Mucosa of descending colon (tissue), 3 donors: ENCODE measurements around the gene SLC10A3. TPM values are rescaled to one million over a fixed set of nuclear protein-coding genes. Genes with fewer than 3 reads are reported as not detected.

Experiments used
- ATAC-seq: fragments of 200-7000 bp; cut with Tn5 transposase; one replicate; pipeline ENCODE4 v1.9.1; 2020; ENCODE audit warnings: mild to moderate bottlenecking, moderate library complexity
- DNase-seq, 3 donors: peaks; one replicate each; pipeline ENCODE4 v3.0.0-alpha.2; 2020
- H3K36me3 ChIP-seq: fragments of 200-600 bp; one replicate; pipeline ENCODE4 v1.8.0; 2021; ENCODE audit warnings: low read depth, mild to moderate bottlenecking
- H3K4me1 ChIP-seq: fragments of 200-600 bp; one replicate; pipeline ENCODE4 v1.8.0; 2021; ENCODE audit warnings: low read depth, mild to moderate bottlenecking
- H3K4me3 ChIP-seq: fragments of 200-600 bp; one replicate; pipeline ENCODE4 v1.8.0; 2021; ENCODE audit warnings: mild to moderate bottlenecking
- H3K9me3 ChIP-seq: fragments of 200-600 bp; one replicate; pipeline ENCODE4 v1.8.0; 2021; ENCODE audit warnings: mild to moderate bottlenecking
- CTCF ChIP-seq: fragments of 200-600 bp; IDR thresholded peaks from one replicate; pipeline ENCODE4 v1.8.0; 2022; ENCODE audit warnings: antibody characterized with exemption, mild to moderate bottlenecking
- intact Hi-C, 2 donors: fragments of 100-400 bp; cut with DNase I in 1 of 2; cut with micrococcal nuclease in 1 of 2; formaldehyde crosslinking; loops; one replicate each; pipeline versions ENCODE4 v1.11.0 to v1.11.1; 2022; cut with DNase I, micrococcal nuclease
- total RNA-seq, 3 donors: library from RNA; stranded (reverse); fragmentation: NEBNext Ultra II Directional in 2 of 3; extraction: Animal tissue kit (Norgen Biotek cat#: 25700) in 2 of 3; gene quantifications; one replicate each; pipeline versions ENCODE4 v1.2.1 to v1.2.4, GENCODE V29; 2021 to 2023
- donor health status: DM: no; HTN: no; CAD: no; lungs with moderate emphysema.
- donor health status: DM: no; HTN: no; CAD: no.
- donor health status: DM: no; HTN: yes; CAD: no.

The SLC10A3 gene
- total RNA-seq, 3 donors from 2014 or later = 26.2 to 30.6 (median 28.0) TPM

- intact Hi-C loops = no loop called here
- ATAC-seq (peak; percentile 97), DNase-seq (peak; percentile 94 to 97 (median 95))
- Histone ChIP-seq H3K4me1 (no peaks in the 10 kb centered on the region), H3K9me3 (no peaks in the 10 kb centered on the region), H3K4me3 (no peak within 1 kb of the TSS), H3K36me3 (no peaks in the 10 kb centered on the region)
- TF ChIP-seq CTCF = no peak
Observed at GRCh38 chrX:154478728-154479622, 11.5 kb downstream of the SLC10A3 start, which contains the start of gene LAGE3. TSS of gene LAGE3 (minus strand) at chrX:154479281. CDS start at chrX:154478915, 366 bp downstream.

GRCh38 chrX:154477891-154478477 is 12.4 kb downstream of the SLC10A3 start:
- Histone ChIP-seq H3K4me3 (no peak overlapping the region), H3K9me3 (no peaks in the 10 kb centered on the region), H3K4me1 (no peaks in the 10 kb centered on the region), H3K36me3 (no peaks in the 10 kb centered on the region)
- no peak for TF ChIP-seq CTCF
- ATAC-seq (no peak), DNase-seq (no peak)
- intact Hi-C loops = no loop called here

GRCh38 chrX:154476821-154477220 is 13.6 kb downstream of the SLC10A3 start:
- H3K4me1 ChIP-seq = no peaks in the 10 kb centered on the region
- ATAC-seq (no peak), DNase-seq (peak in 1 of 3 donors; percentile 17)
- no peaks in the 10 kb centered on the region for H3K36me3 ChIP-seq
- no peak overlapping the region for H3K4me3 ChIP-seq
- TF ChIP-seq CTCF = no peak
- H3K9me3 ChIP-seq = no peaks in the 10 kb centered on the region
- intact Hi-C loops = no loop called here

- ATAC-seq (no peak), DNase-seq (no peak)
- Histone ChIP-seq H3K4me1 (no peaks in the 10 kb centered on the region), H3K4me3 (no peak overlapping the region), H3K9me3 (no peaks in the 10 kb centered on the region), H3K36me3 (no peaks in the 10 kb centered on the region)
- intact Hi-C loops = no loop called here
- TF ChIP-seq CTCF = no peak
Observed at GRCh38 chrX:154473683-154474082, 16.7 kb downstream of the SLC10A3 start.

- Histone ChIP-seq H3K9me3 (no peaks in the 10 kb centered on the region), H3K36me3 (no peaks in the 10 kb centered on the region), H3K4me3 (no peak overlapping the region), H3K4me1 (no peaks in the 10 kb centered on the region)
- DNase-seq (no peak), ATAC-seq (peak; percentile 59)
- no peak for TF ChIP-seq CTCF
- intact Hi-C loops = no loop called here
Observed at GRCh38 chrX:154472685-154473632, 17.5 kb downstream of the SLC10A3 start.
